Kidney epithelial cell (primary cell): Measurements from ENCODE around the gene KRTAP10-5. TPM values are rescaled to one million over a fixed set of nuclear protein-coding genes. Genes with fewer than 3 reads are reported as not detected.

ENCODE experiments used
- DNase-seq: peaks from one replicate; pipeline ENCODE4 v3.0.0-alpha.2; 2010; ENCODE audit warnings: low read depth
- H3K27me3 ChIP-seq: 2 replicates; pipeline ENCODE4 v1.6.0; 2011; ENCODE audit warnings: low read length; ENCODE audit not compliant: control insufficient read depth, insufficient read depth
- H3K36me3 ChIP-seq: 2 replicates; pipeline ENCODE4 v1.5.1; 2011; ENCODE audit warnings: low read length; ENCODE audit not compliant: control insufficient read depth, insufficient read depth
- H3K4me3 ChIP-seq: 2 replicates; pipeline ENCODE4 v1.5.1; 2011; ENCODE audit warnings: low read depth, mild to moderate bottlenecking, control low read depth, low read length
- total RNA-seq: library from RNA; depleted of rRNA; stranded (reverse); fragments of >200 nt; gene quantifications from 2 replicates; pipeline ENCODE4 v1.2.3, GENCODE V29; 2015
- TF ChIP-seq, protein P1 (sequence below): IDR thresholded peaks from 2 replicates; pipeline ENCODE4 v1.5.1; 2011; ENCODE audit warnings: mild to moderate bottlenecking, moderate library complexity, low read length, control low read depth, inconsistent platforms; ENCODE audit not compliant: insufficient read depth, poor library complexity, severe bottlenecking

KRTAP10-5 gene
- total RNA-seq, 1 donor from 2014 or later = not detected

DNA sequence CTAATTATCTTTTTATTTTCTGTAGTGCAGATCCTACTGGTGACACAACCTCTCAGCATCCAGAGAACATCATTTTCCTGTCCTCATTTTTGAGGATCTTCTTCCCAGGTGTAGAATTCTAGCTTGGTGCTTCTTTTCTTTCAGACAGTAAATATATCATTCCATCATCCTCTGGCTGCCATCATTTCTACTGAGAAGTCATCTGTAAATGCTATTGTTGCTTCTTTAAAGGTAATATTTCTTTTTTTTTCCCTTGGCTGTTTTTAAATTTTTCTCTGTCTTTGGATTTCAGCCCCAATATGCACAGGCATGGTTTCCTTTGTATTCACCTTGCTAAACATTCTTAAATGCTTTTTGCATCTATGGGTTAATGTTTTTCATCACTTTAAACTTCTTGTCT lies 43.2 kb upstream of the KRTAP10-5 start:
- no peak overlapping the region for H3K4me3 ChIP-seq
- TF ChIP-seq, protein P1, sequence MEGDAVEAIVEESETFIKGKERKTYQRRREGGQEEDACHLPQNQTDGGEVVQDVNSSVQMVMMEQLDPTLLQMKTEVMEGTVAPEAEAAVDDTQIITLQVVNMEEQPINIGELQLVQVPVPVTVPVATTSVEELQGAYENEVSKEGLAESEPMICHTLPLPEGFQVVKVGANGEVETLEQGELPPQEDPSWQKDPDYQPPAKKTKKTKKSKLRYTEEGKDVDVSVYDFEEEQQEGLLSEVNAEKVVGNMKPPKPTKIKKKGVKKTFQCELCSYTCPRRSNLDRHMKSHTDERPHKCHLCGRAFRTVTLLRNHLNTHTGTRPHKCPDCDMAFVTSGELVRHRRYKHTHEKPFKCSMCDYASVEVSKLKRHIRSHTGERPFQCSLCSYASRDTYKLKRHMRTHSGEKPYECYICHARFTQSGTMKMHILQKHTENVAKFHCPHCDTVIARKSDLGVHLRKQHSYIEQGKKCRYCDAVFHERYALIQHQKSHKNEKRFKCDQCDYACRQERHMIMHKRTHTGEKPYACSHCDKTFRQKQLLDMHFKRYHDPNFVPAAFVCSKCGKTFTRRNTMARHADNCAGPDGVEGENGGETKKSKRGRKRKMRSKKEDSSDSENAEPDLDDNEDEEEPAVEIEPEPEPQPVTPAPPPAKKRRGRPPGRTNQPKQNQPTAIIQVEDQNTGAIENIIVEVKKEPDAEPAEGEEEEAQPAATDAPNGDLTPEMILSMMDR = no peak
- H3K36me3 ChIP-seq = no peaks in the 10 kb centered on the region
- no peak for DNase-seq
- H3K27me3 ChIP-seq = no peaks in the 10 kb centered on the region

DNA sequence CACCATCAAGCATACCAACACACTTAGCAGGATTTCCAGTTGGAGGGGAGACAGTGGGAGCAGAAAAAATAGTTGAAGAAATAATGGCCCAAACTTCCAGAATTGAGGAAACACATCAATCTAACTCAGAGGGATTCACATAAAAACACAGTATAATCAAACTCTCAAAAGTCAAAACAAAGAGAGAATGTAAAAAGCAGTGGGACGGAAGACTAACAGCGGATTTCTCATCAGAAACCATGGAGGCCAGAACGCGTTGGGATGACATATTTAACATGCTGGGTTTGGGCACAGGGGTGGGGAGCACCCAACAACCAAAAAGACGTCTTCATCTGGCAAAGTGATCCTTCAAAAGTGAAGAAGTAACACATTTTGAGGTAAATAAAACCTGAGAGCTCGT lies 39.5 kb upstream of the KRTAP10-5 start:
- Histone ChIP-seq H3K27me3 (peaks cover 6% of the 10 kb centered on the region), H3K36me3 (no peaks in the 10 kb centered on the region), H3K4me3 (no peak overlapping the region)
- TF ChIP-seq, protein P1 = no peak
- no peak for DNase-seq

DNA sequence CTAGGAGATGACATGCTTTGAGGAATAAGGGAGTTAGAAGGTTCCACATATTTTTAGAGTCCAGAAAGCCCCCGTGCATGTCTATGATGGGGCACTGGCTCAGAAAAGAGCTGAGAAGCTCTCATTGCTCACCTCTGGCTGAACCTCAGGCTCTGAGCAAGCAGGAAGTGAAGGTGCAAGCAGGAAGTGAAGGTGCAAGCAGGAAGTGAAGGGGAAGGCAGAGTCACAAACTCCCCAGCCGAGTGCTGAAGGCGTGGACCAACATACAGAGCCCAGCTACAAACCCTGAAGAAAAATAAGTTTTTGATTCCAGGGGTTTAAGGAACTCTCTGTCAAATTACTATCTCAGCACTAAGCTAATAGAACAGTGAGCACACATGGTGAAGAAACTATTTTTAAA lies 38.5 kb upstream of the KRTAP10-5 start:
- Histone ChIP-seq H3K27me3 (peaks cover 6% of the 10 kb centered on the region), H3K36me3 (no peaks in the 10 kb centered on the region), H3K4me3 (no peak overlapping the region)
- no peak for DNase-seq
- TF ChIP-seq, protein P1 = no peak

DNA sequence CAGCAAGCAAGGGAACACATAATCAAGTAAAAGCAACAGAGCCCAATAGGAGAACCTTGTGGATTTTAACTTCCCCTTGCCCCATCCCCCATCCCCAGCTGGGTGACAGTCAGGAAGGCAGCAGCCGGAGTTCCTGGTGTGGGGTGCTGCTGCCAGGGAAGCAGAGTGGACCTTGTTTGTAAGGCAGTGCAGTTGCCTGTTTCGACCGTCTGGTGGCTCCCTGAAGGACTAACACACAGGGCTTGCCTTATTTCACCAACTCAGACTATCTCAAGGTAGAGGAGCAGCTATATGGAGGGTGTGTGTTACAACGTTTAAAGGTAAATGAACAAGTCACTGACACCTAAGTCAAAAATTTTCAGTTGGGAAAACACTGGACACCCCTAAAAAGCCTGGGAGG lies 38.1 kb upstream of the KRTAP10-5 start:
- H3K4me3 ChIP-seq = no peak overlapping the region
- TF ChIP-seq, protein P1 = no peak
- H3K27me3 ChIP-seq = peaks cover 6% of the 10 kb centered on the region
- DNase-seq = no peak
- no peaks in the 10 kb centered on the region for H3K36me3 ChIP-seq

DNA sequence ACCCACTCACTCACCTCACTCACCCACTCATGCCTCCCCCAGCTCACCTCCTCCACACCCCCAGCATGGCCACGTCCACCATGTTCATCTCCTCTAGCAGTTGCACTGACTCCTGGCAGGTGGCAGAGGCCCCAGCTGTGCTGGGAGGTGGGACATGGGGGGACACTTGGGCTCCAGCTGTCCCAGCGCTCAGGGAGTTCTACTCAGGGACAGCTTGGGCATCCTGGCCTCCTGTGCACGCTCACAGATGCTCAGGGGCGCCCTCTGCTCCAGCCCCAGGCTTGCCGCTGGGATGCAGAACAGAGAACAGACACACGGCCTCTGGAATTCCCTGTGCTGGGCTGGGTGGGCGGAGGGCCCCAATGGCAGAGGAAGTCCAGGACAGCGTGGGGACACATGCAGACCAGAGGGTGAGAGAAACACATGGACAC lies 36.7 kb upstream of the KRTAP10-5 start:
- Histone ChIP-seq H3K27me3 (peaks cover 6% of the 10 kb centered on the region), H3K36me3 (no peaks in the 10 kb centered on the region), H3K4me3 (no peak overlapping the region)
- TF ChIP-seq, protein P1 = no peak
- no peak for DNase-seq

DNA sequence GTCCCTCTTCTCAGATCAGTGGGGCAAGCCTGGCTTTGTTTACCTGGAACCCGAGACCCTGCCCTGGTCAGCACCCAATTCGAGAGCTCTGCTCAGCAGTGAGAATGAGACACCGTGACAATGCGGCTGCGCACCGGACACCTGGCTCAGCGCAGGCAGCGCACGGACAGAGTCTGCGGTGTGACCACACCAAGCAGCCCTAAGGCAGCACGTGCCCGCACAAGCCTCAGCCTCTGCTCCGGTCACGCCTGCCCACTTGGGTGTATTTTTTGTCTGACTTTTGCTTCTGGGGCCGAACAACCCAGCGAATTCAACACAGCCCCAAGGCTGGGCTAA lies 36.2 kb upstream of the KRTAP10-5 start:
- Histone ChIP-seq H3K36me3 (no peaks in the 10 kb centered on the region), H3K27me3 (peaks cover 6% of the 10 kb centered on the region), H3K4me3 (no peak overlapping the region)
- DNase-seq = no peak
- TF ChIP-seq, protein P1 = no peak
